Measurements from ENCODE around the gene KRT72. TPM values are rescaled to one million over a fixed set of nuclear protein-coding genes. Genes with fewer than 3 reads are reported as not detected.

KRT72 gene
- total and polyA plus RNA-seq, 2 experiments from 2014 or later = not detected

DNA sequence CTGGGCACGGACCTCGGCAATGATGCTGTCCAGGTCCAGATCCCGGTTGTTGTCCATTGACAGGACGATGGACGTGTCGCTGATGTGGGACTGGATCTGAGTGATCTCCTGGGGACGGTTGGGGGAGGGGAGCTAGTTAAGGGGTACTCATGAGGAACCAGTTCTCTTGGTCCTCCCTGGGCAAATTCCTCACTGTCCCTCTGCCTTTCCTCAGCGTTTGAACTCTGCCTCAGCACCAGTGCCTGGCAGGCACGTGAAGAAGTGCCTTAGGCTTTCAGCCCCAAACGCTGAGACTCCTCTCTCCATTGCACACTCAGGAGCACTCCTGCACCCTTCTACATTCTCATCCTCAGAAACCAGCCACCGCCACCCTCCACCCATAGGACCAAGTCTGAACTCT lies 9.7 kb downstream of the KRT72 start:
- Histone ChIP-seq H3F3A (ENCODE audit: insufficient read depth) (no peaks in the 10 kb centered on the region), H3K27ac (no peak overlapping the region), H3K79me2 (ENCODE audit: insufficient read depth) (no peaks in the 10 kb centered on the region), H3K27me3 (replicated peaks; ENCODE audit: insufficient read depth) (peaks cover 39% of the 10 kb centered on the region), H3K4me2 (ENCODE audit: unreplicated experiment) (no peak overlapping the region), H3K9ac (no peak overlapping the region), H3K9me2 (ENCODE audit: insufficient read depth) (no peaks in the 10 kb centered on the region), H2AFZ (no peak overlapping the region), H3K36me3 (ENCODE audit: low read depth) (no peaks in the 10 kb centered on the region), H3K9me3 (ENCODE audit: low read depth) (no peaks in the 10 kb centered on the region), H3K4me3 (no peak overlapping the region), H3K4me1 (ENCODE audit: insufficient read depth) (no peaks in the 10 kb centered on the region), H4K20me1 (ENCODE audit: insufficient read depth) (no peaks in the 10 kb centered on the region)
- TF ChIP-seq EZH2 (IDR thresholded peaks at IDR 0.05; ENCODE audit: insufficient read depth, poor library complexity, severe bottlenecking) = no peak
- no peak for TF ChIP-seq EZH2phosphoT487 (IDR thresholded peaks at IDR 0.05; ENCODE audit: insufficient read depth, low read depth)
- in situ Hi-C loops (cut with MboI) = no loop called here
- DNase-seq = no peak
- WGBS, 2 experiments (ENCODE audit: low coverage in 1 of 2, low lambda C conversion rate in 2 of 2, missing lambda C conversion rate in 2 of 2) = 66 to 75% methylated on average over 11 of the region's 11 CpGs

GRCh38 chr12:52590021-52590420 lies 11.2 kb downstream of the KRT72 start:
- H2AFZ ChIP-seq = no peak overlapping the region
- H3K9ac ChIP-seq = no peak overlapping the region
- no peak overlapping the region for H3K4me3 ChIP-seq
- in situ Hi-C loops (cut with MboI) = no loop called here
- TF ChIP-seq EZH2phosphoT487 (IDR thresholded peaks at IDR 0.05; ENCODE audit: insufficient read depth, low read depth) = no peak
- no peak for TF ChIP-seq EZH2 (IDR thresholded peaks at IDR 0.05; ENCODE audit: insufficient read depth, poor library complexity, severe bottlenecking)
- DNase-seq = no peak
- no peaks in the 10 kb centered on the region for H3K4me1 ChIP-seq (ENCODE audit: insufficient read depth)
- peaks cover 27% of the 10 kb centered on the region for H3K27me3 ChIP-seq (replicated peaks; ENCODE audit: insufficient read depth)
- H4K20me1 ChIP-seq (ENCODE audit: insufficient read depth) = no peaks in the 10 kb centered on the region
- H3K27ac ChIP-seq = no peak overlapping the region
- no peaks in the 10 kb centered on the region for H3K79me2 ChIP-seq (ENCODE audit: insufficient read depth)
- no peaks in the 10 kb centered on the region for H3F3A ChIP-seq (ENCODE audit: insufficient read depth)
- 60 to 63% methylated on average over 6 of the region's 6 CpGs for WGBS, 2 experiments (ENCODE audit: low coverage in 1 of 2, low lambda C conversion rate in 2 of 2, missing lambda C conversion rate in 2 of 2)
- no peak overlapping the region for H3K4me2 ChIP-seq (ENCODE audit: unreplicated experiment)
- no peaks in the 10 kb centered on the region for H3K36me3 ChIP-seq (ENCODE audit: low read depth)
- no peaks in the 10 kb centered on the region for H3K9me3 ChIP-seq (ENCODE audit: low read depth)
- H3K9me2 ChIP-seq (ENCODE audit: insufficient read depth) = no peaks in the 10 kb centered on the region

DNA sequence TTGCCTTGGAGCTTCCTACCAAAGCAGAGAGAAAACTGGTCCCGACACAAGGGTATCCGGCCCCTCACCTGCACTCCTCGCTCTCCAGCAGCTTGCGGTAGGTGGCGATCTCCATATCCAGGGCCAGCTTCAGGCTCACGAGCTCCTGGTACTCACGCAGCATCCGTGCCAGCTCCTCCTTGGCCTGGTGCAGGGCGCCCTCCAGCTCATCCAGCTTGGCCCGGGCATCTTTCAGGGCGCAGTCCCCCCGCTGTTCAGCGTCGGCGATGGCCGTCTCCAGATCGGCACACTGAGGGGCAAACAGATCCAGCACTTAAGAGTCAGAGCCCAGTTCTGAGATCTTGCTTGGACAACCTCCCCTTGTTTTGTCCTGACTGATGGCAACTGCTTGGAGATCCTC lies 13.7 kb downstream of the KRT72 start:
- H3K9ac ChIP-seq = no peak overlapping the region
- H3K27me3 ChIP-seq (replicated peaks; ENCODE audit: insufficient read depth) = peaks cover 20% of the 10 kb centered on the region
- H3F3A ChIP-seq (ENCODE audit: insufficient read depth) = no peaks in the 10 kb centered on the region
- no peaks in the 10 kb centered on the region for H4K20me1 ChIP-seq (ENCODE audit: insufficient read depth)
- no peaks in the 10 kb centered on the region for H3K9me3 ChIP-seq (ENCODE audit: low read depth)
- H3K4me2 ChIP-seq (ENCODE audit: unreplicated experiment) = no peak overlapping the region
- H3K27ac ChIP-seq = no peak overlapping the region
- TF ChIP-seq EZH2 (IDR thresholded peaks at IDR 0.05; ENCODE audit: insufficient read depth, poor library complexity, severe bottlenecking) = no peak
- no peak for TF ChIP-seq EZH2phosphoT487 (IDR thresholded peaks at IDR 0.05; ENCODE audit: insufficient read depth, low read depth)
- no peak overlapping the region for H3K4me3 ChIP-seq
- no peaks in the 10 kb centered on the region for H3K36me3 ChIP-seq (ENCODE audit: low read depth)
- H3K79me2 ChIP-seq (ENCODE audit: insufficient read depth) = no peaks in the 10 kb centered on the region
- no peak for DNase-seq
- WGBS, 2 experiments (ENCODE audit: low coverage in 1 of 2, low lambda C conversion rate in 2 of 2, missing lambda C conversion rate in 2 of 2) = 79 to 84% methylated on average over 17 of the region's 17 CpGs
- no peaks in the 10 kb centered on the region for H3K4me1 ChIP-seq (ENCODE audit: insufficient read depth)
- in situ Hi-C loops (cut with MboI) = loop anchor here (10.0 kb wide), 1 partner anchor 397 kb away; no protein-coding TSS in a partner anchor
- no peaks in the 10 kb centered on the region for H3K9me2 ChIP-seq (ENCODE audit: insufficient read depth)
- H2AFZ ChIP-seq = no peak overlapping the region

GRCh38 chr12:52585946-52586345 lies 15.3 kb downstream of the KRT72 start:
- H3K9me2 ChIP-seq (ENCODE audit: insufficient read depth) = no peaks in the 10 kb centered on the region
- no peak for DNase-seq
- in situ Hi-C loops (cut with MboI) = loop anchor here (10.0 kb wide), 1 partner anchor 399 kb away; no protein-coding TSS in a partner anchor
- H3F3A ChIP-seq (ENCODE audit: insufficient read depth) = no peaks in the 10 kb centered on the region
- no peak overlapping the region for H3K4me2 ChIP-seq (ENCODE audit: unreplicated experiment)
- H3K36me3 ChIP-seq (ENCODE audit: low read depth) = no peaks in the 10 kb centered on the region
- H3K4me3 ChIP-seq = no peak overlapping the region
- TF ChIP-seq EZH2 (IDR thresholded peaks at IDR 0.05; ENCODE audit: insufficient read depth, poor library complexity, severe bottlenecking) = no peak
- TF ChIP-seq EZH2phosphoT487 (IDR thresholded peaks at IDR 0.05; ENCODE audit: insufficient read depth, low read depth) = no peak
- H3K27me3 ChIP-seq (replicated peaks; ENCODE audit: insufficient read depth) = peaks cover 12% of the 10 kb centered on the region
- H3K27ac ChIP-seq = no peak overlapping the region
- H3K79me2 ChIP-seq (ENCODE audit: insufficient read depth) = no peaks in the 10 kb centered on the region
- H3K9me3 ChIP-seq (ENCODE audit: low read depth) = no peaks in the 10 kb centered on the region
- no peak overlapping the region for H2AFZ ChIP-seq
- H3K4me1 ChIP-seq (ENCODE audit: insufficient read depth) = no peaks in the 10 kb centered on the region
- no peaks in the 10 kb centered on the region for H4K20me1 ChIP-seq (ENCODE audit: insufficient read depth)
- H3K9ac ChIP-seq = no peak overlapping the region
- 50 to 60% methylated on average over 9 of the region's 9 CpGs for WGBS, 2 experiments (ENCODE audit: low coverage in 1 of 2, low lambda C conversion rate in 2 of 2, missing lambda C conversion rate in 2 of 2)

- TF ChIP-seq EZH2 (IDR thresholded peaks at IDR 0.05; ENCODE audit: insufficient read depth, poor library complexity, severe bottlenecking) (no peak), EZH2phosphoT487 (IDR thresholded peaks at IDR 0.05; ENCODE audit: insufficient read depth, low read depth) (no peak)
- Histone ChIP-seq H3K36me3 (ENCODE audit: low read depth) (no peaks in the 10 kb centered on the region), H3K4me1 (ENCODE audit: insufficient read depth) (no peaks in the 10 kb centered on the region), H2AFZ (no peak overlapping the region), H3K9ac (no peak overlapping the region), H4K20me1 (ENCODE audit: insufficient read depth) (no peaks in the 10 kb centered on the region), H3K27ac (no peak overlapping the region), H3K9me3 (ENCODE audit: low read depth) (no peaks in the 10 kb centered on the region), H3K4me2 (ENCODE audit: unreplicated experiment) (no peak overlapping the region), H3K9me2 (ENCODE audit: insufficient read depth) (no peaks in the 10 kb centered on the region), H3K79me2 (ENCODE audit: insufficient read depth) (no peaks in the 10 kb centered on the region), H3F3A (ENCODE audit: insufficient read depth) (no peaks in the 10 kb centered on the region), H3K27me3 (replicated peaks; ENCODE audit: insufficient read depth) (peaks cover 12% of the 10 kb centered on the region), H3K4me3 (no peak overlapping the region)
- in situ Hi-C loops (cut with MboI) = loop anchor here (10.0 kb wide), 1 partner anchor 400 kb away; no protein-coding TSS in a partner anchor
- no peak for DNase-seq
- 38 to 48% methylated on average over 3 of the region's 3 CpGs for WGBS, 2 experiments (ENCODE audit: low coverage in 1 of 2, low lambda C conversion rate in 2 of 2, missing lambda C conversion rate in 2 of 2)
Observed at GRCh38 chr12:52585066-52585465, 16.2 kb downstream of the KRT72 start.
